Measurements from ENCODE around the gene CAPRIN2. TPM values are rescaled to one million over a fixed set of nuclear protein-coding genes. Genes with fewer than 3 reads are reported as not detected.

CAPRIN2 gene
- total RNA-seq: 24.7 and 32.4 TPM in 2 replicates

GRCh38 chr12:30754750-30755394, at the start of gene CAPRIN2:
Gene CAPRIN2 (minus strand): TSS chr12:30754951. CDS start chr12:30753520, 1,431 bp downstream.

GRCh38 chr12:30695199-30696102, 59.3 kb downstream of the CAPRIN2 start, which contains the start of gene IPO8:
Gene IPO8 (minus strand): TSS chr12:30695869. CDS start chr12:30695647, 222 bp downstream.

Other genes starting within 250 kb of the CAPRIN2 start
- 28.3 and 37.8 TPM in 2 replicates for gene IPO8, start 59.1 kb downstream of the CAPRIN2 start, total RNA-seq
- gene TSPAN11, start 171.8 kb upstream of the CAPRIN2 start, total RNA-seq: 0.65 TPM in 1 of 2 replicates, not detected in the other